NCI-H226 (cell line): ENCODE results near the gene ERCC6L2.

ENCODE experiments used
- DNase-seq: peaks from one replicate; pipeline ENCODE4 v3.0.0-alpha.2; 2015

The ERCC6L2 gene, protein sequence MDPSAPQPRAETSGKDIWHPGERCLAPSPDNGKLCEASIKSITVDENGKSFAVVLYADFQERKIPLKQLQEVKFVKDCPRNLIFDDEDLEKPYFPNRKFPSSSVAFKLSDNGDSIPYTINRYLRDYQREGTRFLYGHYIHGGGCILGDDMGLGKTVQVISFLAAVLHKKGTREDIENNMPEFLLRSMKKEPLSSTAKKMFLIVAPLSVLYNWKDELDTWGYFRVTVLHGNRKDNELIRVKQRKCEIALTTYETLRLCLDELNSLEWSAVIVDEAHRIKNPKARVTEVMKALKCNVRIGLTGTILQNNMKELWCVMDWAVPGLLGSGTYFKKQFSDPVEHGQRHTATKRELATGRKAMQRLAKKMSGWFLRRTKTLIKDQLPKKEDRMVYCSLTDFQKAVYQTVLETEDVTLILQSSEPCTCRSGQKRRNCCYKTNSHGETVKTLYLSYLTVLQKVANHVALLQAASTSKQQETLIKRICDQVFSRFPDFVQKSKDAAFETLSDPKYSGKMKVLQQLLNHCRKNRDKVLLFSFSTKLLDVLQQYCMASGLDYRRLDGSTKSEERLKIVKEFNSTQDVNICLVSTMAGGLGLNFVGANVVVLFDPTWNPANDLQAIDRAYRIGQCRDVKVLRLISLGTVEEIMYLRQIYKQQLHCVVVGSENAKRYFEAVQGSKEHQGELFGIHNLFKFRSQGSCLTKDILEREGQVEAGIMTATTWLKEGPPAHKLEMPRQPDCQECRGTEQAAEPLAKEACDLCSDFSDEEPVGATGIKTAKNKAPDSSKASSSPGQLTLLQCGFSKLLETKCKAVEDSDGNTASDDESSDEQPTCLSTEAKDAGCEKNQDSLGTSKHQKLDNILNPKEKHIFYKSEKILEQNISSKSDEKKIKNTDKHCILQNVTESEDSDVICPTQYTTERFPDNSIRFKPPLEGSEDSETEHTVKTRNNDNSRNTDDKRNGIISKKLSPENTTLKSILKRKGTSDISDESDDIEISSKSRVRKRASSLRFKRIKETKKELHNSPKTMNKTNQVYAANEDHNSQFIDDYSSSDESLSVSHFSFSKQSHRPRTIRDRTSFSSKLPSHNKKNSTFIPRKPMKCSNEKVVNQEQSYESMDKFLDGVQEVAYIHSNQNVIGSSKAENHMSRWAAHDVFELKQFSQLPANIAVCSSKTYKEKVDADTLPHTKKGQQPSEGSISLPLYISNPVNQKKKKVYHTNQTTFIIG (N-terminal part only)

DNA sequence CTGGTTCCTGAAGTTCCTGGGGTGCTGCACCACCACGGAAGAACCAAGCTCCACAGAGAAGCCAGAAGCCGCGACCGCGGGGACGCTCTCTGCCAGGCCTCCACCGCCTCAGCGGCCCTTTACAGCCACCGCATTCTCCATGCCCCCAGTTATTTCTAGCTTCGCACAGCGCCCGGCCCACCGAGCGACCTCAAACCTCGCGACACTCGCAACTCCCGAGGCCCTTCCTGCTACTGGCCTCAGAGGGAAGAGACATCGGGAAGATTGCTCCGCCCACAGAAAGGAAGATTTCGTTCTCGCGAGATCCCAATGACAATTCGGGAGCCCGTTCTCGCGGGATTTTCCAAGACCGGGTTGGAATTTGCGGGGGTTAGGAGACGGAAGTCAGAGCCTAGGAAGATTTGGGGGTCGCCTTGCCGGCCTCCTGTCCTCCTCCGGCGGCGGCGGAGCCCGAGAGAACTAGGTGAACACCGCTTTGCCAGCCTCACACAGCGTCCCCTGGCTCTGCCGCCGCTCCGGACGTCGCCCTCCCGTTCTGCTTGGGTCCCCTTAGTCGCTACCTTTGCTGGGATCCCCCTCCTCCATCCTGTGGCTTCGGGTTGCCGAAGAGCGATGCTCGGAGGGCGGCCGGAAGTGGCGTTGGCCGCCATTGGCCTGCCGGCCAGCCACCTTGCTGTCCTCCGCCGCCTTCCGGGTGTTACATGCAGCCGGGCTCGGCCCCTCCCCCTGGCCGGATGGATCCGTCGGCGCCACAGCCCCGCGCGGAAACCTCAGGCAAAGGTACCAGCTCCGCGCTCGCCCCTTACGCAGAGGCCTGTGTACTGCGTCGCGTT lies at the start of gene ERCC6L2:
Gene ERCC6L2 (plus strand): TSS at position 387 of the 833 bp plus-strand sequence. CDS start 348 bp downstream, at position 735.
- peak; percentile 96 for DNase-seq

DNA sequence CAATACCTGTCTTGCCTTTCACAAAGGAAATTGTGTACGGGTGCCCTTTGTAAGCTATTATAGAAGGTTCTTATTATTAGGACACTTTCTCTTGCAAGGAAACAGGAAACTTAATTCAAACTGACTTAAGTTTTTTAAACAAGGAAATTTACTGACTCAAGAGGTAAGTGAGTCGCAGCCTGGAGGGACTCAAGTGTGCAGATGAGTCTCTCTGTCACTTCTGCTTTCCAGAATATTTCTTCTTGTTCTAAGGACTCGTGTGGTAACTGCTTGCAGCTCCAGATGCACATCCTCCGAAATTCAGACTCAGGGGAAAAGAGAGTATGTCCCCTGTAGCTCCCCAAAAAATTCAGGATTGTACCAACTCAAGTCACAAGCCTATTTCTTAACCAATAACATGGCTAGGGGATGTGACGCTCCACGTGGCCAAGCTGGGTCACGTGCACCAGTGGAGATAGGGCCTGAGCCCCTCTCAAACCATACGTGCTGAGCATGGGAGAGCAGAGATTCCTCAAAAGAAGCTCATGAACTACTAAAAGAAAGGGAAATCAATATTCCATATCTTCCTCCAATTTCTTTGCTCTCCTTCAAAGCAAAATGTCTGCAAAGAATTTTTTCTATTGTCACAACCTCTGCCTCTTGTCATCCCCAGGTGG lies 49.2 kb upstream of the ERCC6L2 start:
- no peak for DNase-seq

DNA sequence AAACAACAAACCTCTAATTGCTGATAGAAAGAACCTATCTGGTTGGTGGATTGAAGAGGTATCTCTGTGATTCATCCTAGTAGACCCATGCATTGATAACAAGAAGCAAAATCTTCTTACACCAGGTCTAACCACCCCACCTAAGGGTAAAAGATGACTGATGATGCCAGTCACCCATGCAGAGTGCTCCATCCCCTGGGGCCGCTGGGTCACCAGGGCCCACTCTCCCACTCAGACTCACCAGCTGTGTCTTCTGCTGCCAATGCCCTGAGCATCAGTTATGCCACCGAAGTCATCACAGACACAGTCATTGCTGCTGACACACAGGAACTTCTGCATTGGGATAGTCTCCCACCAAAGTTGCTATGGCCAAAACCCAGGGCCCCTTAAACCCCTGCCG lies 44.7 kb upstream of the ERCC6L2 start:
- no peak for DNase-seq

DNA sequence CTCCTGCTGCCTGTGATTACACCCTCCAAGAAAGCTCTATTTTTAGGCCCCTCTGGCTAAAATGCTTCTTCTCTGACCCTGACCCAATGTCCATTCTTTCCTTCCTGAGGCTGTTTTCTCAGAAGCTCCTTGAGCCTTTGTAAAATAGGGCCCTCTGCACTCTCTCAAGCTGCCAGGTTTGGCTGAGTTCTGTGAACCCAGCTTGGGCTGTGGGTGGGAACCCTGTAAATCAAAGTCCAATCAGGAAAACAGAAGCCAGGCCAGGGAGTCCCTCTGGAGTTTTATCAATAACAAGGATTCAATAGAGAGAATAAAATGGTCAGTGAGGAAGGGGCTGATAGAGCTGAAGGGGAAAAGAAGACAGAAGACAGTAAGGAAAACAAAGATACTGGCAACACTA lies 43.7 kb upstream of the ERCC6L2 start:
- DNase-seq, result no peak

DNA sequence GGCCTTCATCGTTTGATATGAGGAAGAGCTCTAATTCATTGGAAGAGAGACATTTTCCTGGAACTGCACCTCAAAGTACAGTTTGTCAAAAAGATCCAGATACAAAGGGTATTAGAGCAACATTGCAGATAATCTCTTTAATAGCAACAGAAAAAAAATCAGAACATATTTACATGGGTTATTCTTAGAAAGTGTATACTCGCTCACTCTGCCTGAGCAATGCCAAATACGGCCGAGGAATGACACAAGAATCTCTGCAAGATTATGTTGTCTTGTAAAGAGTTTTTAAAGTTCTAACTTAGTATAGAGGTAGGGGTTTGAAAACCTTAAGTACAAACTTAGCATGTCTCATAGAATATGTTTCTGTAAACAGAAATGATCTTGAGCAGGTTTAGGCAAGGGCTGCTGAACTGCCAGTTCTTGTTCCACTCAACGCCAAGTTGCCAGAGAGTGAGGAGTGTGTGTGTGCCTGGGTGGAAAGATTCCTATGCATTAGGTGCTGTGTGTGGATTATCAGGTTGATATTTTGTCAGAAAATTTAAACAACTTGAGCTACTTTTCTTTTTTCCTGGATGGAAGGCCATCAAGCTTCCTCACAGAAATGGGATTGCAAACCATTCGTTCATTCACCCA lies 41.8 kb upstream of the ERCC6L2 start:
- DNase-seq, result no peak

DNA sequence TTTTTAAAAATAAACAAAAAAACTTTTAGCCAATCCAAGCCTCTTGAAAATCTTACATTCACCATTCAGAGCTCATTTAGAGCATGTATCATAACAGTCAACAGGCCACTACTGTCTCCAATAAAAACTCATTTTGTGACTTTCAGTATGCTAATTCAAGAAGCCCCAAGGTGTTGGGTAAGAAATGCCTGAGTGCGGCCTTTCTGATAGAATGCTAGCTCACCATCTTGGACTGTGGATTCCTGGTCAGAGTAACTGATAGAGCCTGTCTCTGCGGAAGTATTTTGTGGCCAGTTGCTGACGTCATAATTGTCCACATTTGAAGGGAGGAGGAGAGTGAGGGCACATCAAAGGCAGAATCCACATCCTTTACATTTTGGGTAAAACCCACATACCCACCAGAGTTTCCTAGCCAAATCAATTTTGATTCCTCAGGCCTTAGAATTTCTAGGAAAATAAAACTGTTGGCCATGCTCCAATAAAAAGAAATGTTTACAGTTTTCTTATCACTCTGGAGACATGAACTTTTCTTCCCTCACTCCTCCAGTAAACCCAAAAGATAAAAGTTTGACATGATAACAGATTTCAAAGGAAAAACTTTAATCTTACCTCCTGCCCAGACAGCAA lies 41.1 kb upstream of the ERCC6L2 start:
- peak; percentile 97 for DNase-seq

DNA sequence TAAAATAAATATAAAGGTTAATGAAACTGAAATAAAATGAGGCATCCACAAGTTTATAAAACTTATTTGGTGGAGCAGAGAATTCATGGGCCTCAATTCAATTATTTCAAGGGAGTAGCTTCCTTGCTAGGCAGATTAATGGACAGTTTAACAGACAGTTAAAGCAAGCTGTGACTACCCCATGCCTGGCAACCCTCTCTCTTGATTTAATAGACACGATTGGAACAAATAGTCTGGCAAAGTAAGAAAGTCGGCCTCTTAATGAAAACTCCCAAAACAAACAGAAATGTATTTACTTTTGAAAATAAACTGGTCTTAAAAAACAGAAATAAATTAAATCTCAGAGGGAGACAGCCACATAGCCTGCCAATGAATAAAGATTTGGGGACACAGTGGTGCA lies 40.1 kb upstream of the ERCC6L2 start:
- no peak for DNase-seq

DNA sequence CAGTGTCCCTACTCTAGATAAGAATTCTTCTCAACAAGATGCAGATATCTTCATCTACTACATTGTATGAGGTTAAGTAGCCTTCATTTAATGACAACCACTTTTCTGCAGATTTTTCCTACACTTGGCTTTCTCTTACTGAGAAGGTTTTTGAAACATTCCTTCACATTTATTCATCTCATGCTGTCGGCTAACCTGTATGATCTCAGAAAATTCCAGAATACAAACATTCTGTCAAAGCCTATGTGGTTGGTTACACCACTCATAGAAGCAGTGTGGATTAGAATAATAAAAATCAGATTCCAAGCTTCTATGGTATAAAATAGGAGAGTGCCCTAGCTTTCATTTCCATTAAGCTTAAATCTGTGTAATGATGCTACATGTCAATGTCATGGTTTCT lies 39.4 kb upstream of the ERCC6L2 start:
- peak; percentile 58 for DNase-seq

DNA sequence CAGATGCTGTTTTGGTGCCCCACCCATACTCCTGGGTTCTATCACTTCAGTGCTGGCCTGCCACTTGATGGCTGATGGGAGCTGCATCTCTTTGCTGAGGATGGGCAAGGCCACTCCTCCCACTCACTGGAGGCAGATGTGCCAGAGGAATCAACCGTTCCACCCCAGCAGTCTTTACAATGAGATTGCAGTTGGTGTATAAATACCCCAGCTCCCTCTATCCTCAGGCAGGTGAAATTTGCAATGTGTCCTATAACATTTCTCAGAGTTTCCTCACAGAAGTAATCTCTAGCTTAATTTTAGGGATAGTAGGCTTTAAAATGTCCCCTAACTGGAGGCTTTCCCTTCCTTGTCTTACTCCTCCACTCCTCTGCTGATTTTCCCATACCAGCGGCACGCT lies 36.5 kb upstream of the ERCC6L2 start:
- DNase-seq, result no peak

DNA sequence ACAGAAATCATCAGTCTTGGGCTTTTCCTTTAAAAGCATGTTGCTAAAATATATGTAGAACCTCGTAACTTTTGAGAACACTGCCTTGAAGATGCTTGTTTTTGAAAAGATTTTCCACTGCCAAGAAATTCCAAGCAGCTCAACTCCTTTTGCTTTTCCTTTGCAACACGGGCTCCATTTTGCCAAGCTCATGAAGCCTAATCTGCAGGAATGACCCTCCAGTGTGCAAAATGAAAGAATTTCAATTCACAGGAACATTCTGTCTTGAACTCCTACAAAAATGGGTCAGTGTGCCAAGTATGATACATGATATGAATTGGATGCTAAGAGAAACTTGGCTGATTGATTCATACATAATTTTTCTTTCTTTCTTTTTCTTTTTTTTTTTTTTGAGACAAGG lies 35.4 kb upstream of the ERCC6L2 start:
- DNase-seq, result no peak

DNA sequence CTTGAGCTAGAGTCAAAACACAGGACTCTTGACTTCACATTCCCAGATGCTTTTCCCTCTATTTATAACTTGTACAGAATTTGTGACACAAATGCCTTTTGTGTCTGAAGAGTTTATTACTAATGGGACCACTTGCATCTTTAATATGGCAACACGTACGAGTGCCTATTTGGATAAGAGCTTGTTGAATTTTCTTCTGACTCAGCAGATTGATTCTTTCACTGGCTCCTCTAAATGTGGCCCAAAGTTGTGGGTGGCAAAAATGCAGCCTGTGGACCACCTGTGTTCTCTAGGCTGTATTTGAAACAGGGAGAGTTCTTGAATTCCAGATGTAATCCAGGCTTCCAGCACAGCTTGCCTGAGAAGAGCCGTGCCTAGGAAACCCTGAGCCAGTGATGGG lies 34.1 kb upstream of the ERCC6L2 start:
- no peak for DNase-seq

DNA sequence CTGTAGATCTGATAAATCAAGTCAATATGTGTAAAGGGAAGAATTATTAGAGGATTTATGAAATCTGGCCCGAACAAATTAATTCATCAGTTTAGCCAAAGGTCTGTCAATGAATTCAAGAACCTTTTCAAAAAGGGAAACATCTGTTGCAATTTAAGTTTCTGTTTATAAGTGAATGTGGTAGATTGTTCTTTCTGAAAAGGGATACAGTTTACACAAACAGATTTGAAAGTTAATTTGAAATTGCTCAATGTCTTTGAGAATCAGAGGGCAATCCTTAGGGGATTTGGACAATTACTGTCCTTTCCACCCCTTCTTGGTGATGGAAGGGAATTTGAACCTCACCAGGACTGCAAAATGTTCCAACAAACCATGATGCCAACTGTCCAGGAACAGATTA lies 29.7 kb upstream of the ERCC6L2 start:
- DNase-seq, result no peak

DNA sequence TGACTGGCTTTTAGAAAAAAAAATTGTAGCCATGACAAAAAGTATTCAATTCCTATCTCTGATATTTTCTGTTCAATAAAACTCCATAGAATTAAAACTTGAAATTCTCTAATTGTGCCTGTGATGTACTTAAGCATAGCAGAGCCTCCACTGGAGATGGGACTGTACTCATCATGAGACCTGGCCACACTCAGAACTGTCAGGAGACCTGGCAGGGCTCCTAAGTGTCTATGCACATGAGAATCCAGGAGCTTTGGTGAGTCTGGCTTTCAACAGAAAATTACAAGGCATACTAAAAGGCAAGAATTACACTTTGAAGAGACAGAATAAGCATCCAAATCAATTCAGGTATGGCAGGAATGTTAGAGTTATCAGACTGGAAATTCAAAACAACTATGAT lies 26.7 kb upstream of the ERCC6L2 start:
- no peak for DNase-seq

DNA sequence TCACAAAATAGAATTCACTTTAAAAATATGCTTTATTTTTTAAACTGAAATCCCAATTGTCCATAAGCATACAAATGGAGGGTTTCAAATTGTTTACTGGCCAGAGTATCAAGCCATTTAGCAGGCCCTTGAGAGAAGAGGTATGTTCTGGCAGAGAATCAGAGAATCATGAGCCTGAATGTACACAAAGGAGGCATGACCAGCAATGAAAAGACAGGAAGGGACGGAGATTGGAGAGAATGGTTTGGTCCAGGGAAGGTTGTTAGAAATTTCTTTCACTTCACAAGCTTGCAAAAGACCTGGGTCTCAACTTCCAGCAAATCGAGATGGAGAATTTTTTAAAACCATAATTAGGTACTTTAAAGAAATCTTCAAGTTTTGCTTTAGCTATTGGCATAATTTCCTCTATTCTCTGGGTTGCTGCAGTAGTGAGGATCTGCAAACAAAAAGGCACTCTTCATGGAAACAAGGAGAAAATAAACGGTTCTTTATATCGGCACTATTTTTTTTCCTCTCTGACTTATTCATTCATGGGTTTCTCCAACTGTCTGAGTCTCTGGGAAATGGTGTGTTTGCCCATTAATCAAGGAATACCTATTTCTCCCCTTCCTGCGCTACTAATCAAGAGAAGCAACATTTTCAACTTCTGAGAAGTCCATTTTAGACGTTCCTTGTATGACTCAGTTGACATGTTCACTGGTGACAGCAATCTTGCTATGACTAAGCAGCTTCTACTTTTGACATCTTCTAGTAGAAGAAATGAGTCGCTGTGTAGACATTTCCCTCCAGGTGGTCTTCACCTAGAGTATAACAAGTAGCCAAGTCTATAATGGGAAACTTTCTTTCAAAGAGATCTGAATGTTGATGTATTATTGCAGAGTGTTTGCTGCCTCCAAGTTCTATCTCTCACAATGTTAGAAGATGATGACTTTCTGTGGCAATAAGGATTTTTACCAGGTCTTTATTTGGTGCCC lies 23.1 kb upstream of the ERCC6L2 start:
- peak; percentile 54 for DNase-seq

DNA sequence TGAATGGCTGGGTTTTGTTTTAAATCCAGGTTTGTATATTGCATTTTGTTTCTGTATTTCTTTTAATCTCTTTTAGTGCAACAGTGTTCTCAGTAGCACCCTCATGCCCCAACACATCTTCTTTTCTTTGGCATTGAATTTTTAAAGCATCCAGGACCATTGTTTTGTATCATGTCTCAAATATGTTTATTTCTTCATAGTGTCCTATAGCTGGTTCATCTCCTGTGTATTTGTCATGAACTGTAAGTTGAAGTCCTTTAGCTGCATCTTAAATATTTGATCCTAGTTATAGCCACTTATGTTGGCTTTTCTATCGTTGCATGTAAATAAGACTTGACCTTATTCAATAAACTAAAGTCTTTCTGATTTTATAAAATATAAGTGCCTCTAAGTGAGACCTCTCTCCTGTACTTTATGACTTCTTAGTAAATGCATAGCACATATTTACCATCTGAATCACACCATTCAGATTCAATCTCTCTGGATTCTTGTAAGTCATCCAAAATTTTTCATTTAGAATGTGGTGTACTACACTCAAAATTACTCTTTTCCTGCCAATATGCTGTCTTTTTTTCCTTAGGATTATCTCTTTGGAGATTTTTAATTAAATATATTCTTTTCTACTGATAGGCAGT lies 21.0 kb upstream of the ERCC6L2 start:
- DNase-seq, result peak; percentile 61

DNA sequence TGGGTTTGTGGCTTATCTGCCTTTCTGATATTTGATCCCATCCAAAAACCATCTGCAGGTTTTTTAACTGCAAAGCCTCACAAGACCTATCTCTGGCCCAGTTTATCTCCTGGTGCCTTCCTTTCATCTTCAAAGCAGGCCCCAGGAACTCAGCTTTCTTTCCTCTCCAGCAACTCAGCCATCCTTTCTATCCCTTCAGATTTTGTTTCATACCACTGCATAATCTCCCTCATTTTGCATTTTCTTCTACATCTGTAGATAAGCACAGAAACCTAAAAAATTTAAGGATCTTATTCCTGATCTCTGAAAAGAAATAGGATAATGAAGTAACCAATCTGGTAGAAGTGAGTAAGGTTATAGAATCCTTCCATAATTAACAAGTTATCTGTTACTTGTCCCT lies 19.5 kb upstream of the ERCC6L2 start:
- no peak for DNase-seq

DNA sequence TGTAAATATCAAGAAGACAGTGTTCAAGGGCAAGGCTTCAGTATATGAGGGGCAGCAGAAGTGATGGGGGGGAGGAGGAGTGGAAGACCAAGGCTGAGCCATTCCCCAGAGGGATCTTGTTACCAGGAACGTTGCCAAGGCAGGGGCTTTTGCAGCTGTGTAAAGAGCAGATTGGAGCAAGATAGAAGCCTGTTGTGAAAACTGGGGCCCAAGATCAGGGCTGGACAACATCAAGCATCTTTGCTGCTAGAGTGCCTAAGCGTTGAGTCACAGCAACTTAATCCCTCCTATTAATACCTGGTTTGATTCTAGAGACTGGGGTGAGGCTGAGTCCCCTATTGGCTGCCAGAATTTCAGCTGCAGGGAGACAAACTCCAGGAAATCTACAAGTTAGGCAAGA lies 18.4 kb upstream of the ERCC6L2 start:
- peak; percentile 54 for DNase-seq

DNA sequence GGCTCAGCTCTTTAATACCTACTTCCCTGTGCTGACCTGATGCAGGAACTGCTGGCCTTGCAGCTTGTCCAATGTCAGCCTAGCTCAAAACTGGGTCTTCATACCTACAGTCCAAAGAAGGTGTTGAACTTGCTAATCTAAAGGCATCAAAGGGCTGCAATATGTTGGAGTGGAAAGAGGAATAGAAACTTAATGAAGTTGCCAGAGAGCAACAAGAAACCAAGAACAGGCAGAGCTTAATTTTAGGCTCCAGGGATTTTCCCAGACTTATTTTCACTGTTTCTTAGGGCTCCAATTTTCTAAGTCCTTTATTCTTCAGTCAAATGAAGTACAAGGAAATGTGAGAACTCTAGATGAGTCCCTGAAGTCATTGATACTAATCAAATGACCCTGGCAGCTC lies 17.6 kb upstream of the ERCC6L2 start:
- no peak for DNase-seq

DNA sequence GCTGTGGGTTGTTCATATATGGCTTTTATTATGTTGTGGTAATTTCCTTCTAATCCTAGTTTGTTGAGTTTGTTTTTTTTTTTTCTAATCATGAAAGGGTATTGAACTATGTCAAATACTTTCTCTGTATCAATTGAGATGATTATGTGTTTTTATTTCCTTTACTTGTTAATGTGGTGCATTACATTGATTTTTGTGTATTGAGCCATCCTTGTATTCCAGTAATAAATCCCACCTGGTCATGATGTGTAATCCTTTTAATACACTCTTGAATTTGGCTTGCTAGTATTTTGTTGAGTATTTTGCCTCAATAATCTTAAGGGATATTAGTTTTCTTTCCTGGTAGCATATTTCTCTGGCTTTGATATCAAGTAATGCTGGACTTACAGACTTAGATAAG lies 13.1 kb upstream of the ERCC6L2 start:
- DNase-seq, result no peak
